CD14-positive monocyte (primary cell): Measurements from ENCODE around the gene RGS7. TPM values are rescaled to one million over a fixed set of nuclear protein-coding genes. Genes with fewer than 3 reads are reported as not detected.

ENCODE experiments used
- DNase-seq, 3 donors: peaks; one replicate each; pipeline ENCODE4 v3.0.0-alpha.2; 2011 to 2022
- H2AFZ ChIP-seq: 2 replicates; pipeline ENCODE4 v1.6.0; 2012; ENCODE audit warnings: mild to moderate bottlenecking, low read depth, low read length, inconsistent platforms; ENCODE audit not compliant: insufficient read depth, poor library complexity, severe bottlenecking
- H3K27ac ChIP-seq, 2 donors: 1 replicate in 1 of 2; 2 replicates in 1 of 2; pipeline ENCODE4 v1.5.1; 2012 to 2013; ENCODE audit warnings: low read length in 2 of 2, control low read depth in 1 of 2, inconsistent platforms in 1 of 2, low read depth in 1 of 2, mild to moderate bottlenecking in 1 of 2
- H3K27me3 ChIP-seq, 2 donors: one replicate each; pipeline versions ENCODE4 v1.6.0 to v1.6.1; 2011 to 2013; ENCODE audit warnings: low read length in 2 of 2; ENCODE audit not compliant: control insufficient read depth in 2 of 2, insufficient read depth in 2 of 2
- H3K36me3 ChIP-seq, 2 donors: replicated peaks in 1 of 2; 1 replicate in 1 of 2; 2 replicates in 1 of 2; pipeline versions ENCODE4 v1.5.1 to v1.6.1; 2012 to 2013; ENCODE audit warnings: low read length in 2 of 2, control low read depth in 1 of 2, inconsistent platforms in 1 of 2, mild to moderate bottlenecking in 1 of 2; ENCODE audit not compliant: insufficient read depth in 2 of 2, control insufficient read depth in 1 of 2
- H3K4me1 ChIP-seq, 2 donors: 1 replicate in 1 of 2; 2 replicates in 1 of 2; pipeline versions ENCODE4 v1.5.1 to v1.6.1; 2012 to 2013; ENCODE audit warnings: low read length in 2 of 2, control low read depth in 1 of 2, inconsistent platforms in 1 of 2, mild to moderate bottlenecking in 1 of 2, moderate library complexity in 1 of 2; ENCODE audit not compliant: insufficient read depth in 2 of 2, control insufficient read depth in 1 of 2
- H3K4me2 ChIP-seq: replicated peaks from 2 replicates; pipeline ENCODE3; 2012; ENCODE audit warnings: low read length, moderate library complexity, mild to moderate bottlenecking; ENCODE audit not compliant: poor library complexity, severe bottlenecking; ENCODE audit errors: extremely low read depth
- H3K4me3 ChIP-seq, 3 experiments: fragments of 200-600 bp in 1 of 3; sonication (generic) in 1 of 3; replicated peaks in 1 of 3; 1 replicate in 2 of 3; 2 replicates in 1 of 3; pipeline ENCODE4 v1.5.1; 2011 to 2013; ENCODE audit warnings: low read length in 3 of 3, mild to moderate bottlenecking in 3 of 3, control low read depth in 2 of 3, low read depth in 2 of 3, inconsistent platforms in 1 of 3, moderate library complexity in 1 of 3
- H3K79me2 ChIP-seq: 2 replicates; pipeline ENCODE4 v1.6.0; 2012; ENCODE audit warnings: mild to moderate bottlenecking, control low read depth, inconsistent platforms, low read length, moderate library complexity; ENCODE audit not compliant: insufficient read depth
- H3K9ac ChIP-seq: 2 replicates; pipeline ENCODE4 v1.6.0; 2017; ENCODE audit warnings: low read length, mild to moderate bottlenecking; ENCODE audit not compliant: insufficient read depth, poor library complexity, severe bottlenecking
- H3K9me3 ChIP-seq, 2 donors: replicated peaks in 1 of 2; 1 replicate in 1 of 2; 2 replicates in 1 of 2; pipeline versions ENCODE4 v1.5.1 to v1.6.1; 2012 to 2013; ENCODE audit warnings: low read length in 2 of 2, control low read depth in 1 of 2; ENCODE audit not compliant: control insufficient read depth in 1 of 2, insufficient read depth in 1 of 2
- H4K20me1 ChIP-seq: 2 replicates; pipeline ENCODE4 v1.6.0; 2012; ENCODE audit warnings: mild to moderate bottlenecking, low read length, control low read depth, moderate library complexity; ENCODE audit not compliant: insufficient read depth
- H3K27ac Mint-ChIP-seq, 7 donors: one replicate each; pipeline ENCODE4 v1.8.0; 2020; ENCODE audit warnings: mild to moderate bottlenecking in 7 of 7, mixed read lengths in 7 of 7, moderate library complexity in 6 of 7, inconsistent platforms in 2 of 7
- H3K27me3 Mint-ChIP-seq, 3 donors: one replicate each; pipeline ENCODE4 v1.8.0; 2021 to 2022; ENCODE audit warnings: low read depth in 3 of 3, mild to moderate bottlenecking in 3 of 3, mixed read lengths in 3 of 3, moderate library complexity in 3 of 3, inconsistent platforms in 1 of 3
- H3K36me3 Mint-ChIP-seq, 2 donors: one replicate each; pipeline ENCODE4 v1.8.0; 2020; ENCODE audit warnings: mixed read lengths in 2 of 2, inconsistent platforms in 1 of 2, mild to moderate bottlenecking in 1 of 2
- H3K4me1 Mint-ChIP-seq: one replicate; pipeline ENCODE4 v1.8.0; 2020; ENCODE audit warnings: mild to moderate bottlenecking, mixed read lengths
- H3K4me3 Mint-ChIP-seq, 2 donors: one replicate each; pipeline ENCODE4 v1.8.0; 2020; ENCODE audit warnings: mild to moderate bottlenecking in 2 of 2, mixed read lengths in 2 of 2, moderate library complexity in 1 of 2
- H3K9me3 Mint-ChIP-seq, 7 donors: one replicate each; pipeline ENCODE4 v1.8.0; 2020 to 2022; ENCODE audit warnings: mixed read lengths in 7 of 7, mild to moderate bottlenecking in 6 of 7, moderate library complexity in 6 of 7, inconsistent platforms in 2 of 7
- WGBS: methylation state at CpG from one replicate; pipeline ENCODE4 v1.1.5; 2013; ENCODE audit warnings: missing lambda C conversion rate; ENCODE audit not compliant: insufficient coverage; 5-methylcytosine and 5-hydroxymethylcytosine counted together
- intact Hi-C, 2 donors: fragments of 100-400 bp; cut with micrococcal nuclease; formaldehyde crosslinking; loops; one replicate each; pipeline versions ENCODE4 v1.15.0 to v1.15.1; 2023
- polyA plus RNA-seq, 3 donors: library from polyadenylated mRNA; depleted of rRNA in 1 of 3; unstranded in 2 of 3; stranded (reverse) in 1 of 3; fragments of 300-500 nt in 2 of 3; fragments of >200 nt in 1 of 3; fragmentation: Illumina TruSeq in 2 of 3; gene quantifications; 1 replicate in 2 of 3; 2 replicates in 1 of 3; pipeline ENCODE4 v1.2.3, GENCODE V29; 2012 to 2021
- TF ChIP-seq, protein P1 (sequence below): fragments of 200-600 bp; IDR thresholded peaks from one replicate; pipeline ENCODE4 v1.8.0; 2022; ENCODE audit warnings: antibody characterized with exemption, mild to moderate bottlenecking

Gene RGS7
- polyA plus RNA-seq, 3 donors = not detected

- H3K9ac ChIP-seq = no peak overlapping the region
- no peak overlapping the region for H3K27ac ChIP-seq
- TF ChIP-seq, protein P1, sequence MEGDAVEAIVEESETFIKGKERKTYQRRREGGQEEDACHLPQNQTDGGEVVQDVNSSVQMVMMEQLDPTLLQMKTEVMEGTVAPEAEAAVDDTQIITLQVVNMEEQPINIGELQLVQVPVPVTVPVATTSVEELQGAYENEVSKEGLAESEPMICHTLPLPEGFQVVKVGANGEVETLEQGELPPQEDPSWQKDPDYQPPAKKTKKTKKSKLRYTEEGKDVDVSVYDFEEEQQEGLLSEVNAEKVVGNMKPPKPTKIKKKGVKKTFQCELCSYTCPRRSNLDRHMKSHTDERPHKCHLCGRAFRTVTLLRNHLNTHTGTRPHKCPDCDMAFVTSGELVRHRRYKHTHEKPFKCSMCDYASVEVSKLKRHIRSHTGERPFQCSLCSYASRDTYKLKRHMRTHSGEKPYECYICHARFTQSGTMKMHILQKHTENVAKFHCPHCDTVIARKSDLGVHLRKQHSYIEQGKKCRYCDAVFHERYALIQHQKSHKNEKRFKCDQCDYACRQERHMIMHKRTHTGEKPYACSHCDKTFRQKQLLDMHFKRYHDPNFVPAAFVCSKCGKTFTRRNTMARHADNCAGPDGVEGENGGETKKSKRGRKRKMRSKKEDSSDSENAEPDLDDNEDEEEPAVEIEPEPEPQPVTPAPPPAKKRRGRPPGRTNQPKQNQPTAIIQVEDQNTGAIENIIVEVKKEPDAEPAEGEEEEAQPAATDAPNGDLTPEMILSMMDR = no peak
- no peaks in the 10 kb centered on the region for H3K79me2 ChIP-seq
- H3K4me1 ChIP-seq = no peaks in the 10 kb centered on the region
- H3K4me1 Mint-ChIP-seq = no peaks in the 10 kb centered on the region
- H3K4me2 ChIP-seq = no peak overlapping the region
- H3K4me3 Mint-ChIP-seq = no peak overlapping the region
- no peaks in the 10 kb centered on the region for H3K27me3 ChIP-seq
- peaks cover 0 to 2% (median 0%) of the 10 kb centered on the region in 3 donors for H3K27me3 Mint-ChIP-seq
- H4K20me1 ChIP-seq = no peaks in the 10 kb centered on the region
- H2AFZ ChIP-seq = no peak overlapping the region
- peaks cover 6 to 31% of the 10 kb centered on the region in 2 donors for H3K9me3 ChIP-seq
- H3K36me3 Mint-ChIP-seq = no peaks in the 10 kb centered on the region
- no peak overlapping the region for H3K27ac Mint-ChIP-seq
- H3K9me3 Mint-ChIP-seq = peaks cover 6 to 23% (median 18%) of the 10 kb centered on the region in 7 donors
- intact Hi-C loops = no loop called here
- no peak for DNase-seq
- H3K4me3 ChIP-seq = no peak overlapping the region
- 73% methylated on average over 1 of the region's 1 CpG for WGBS
- no peaks in the 10 kb centered on the region for H3K36me3 ChIP-seq
Measured at GRCh38 chr1:241286486-241286885, 70.5 kb downstream of the RGS7 start.

DNA sequence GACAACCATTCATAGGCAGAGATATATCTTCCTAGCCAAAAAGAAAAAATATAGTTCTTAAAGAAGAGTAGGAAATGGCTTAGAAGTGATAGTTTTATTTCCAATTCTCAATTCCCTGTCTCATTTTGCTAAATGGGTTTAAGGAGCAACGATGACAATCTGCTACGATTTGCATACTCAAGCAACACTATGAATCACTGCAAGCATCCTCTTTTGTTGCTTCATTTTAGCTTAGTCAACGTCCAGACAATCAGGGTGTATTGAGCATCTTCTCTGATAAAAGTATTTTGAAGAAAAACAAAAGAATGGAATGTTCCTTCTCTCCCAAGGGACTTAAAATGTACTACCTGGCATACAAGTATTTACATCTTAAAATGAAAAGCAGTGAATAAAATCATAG lies 80.6 kb downstream of the RGS7 start:
- intact Hi-C loops = no loop called here
- no peaks in the 10 kb centered on the region for H3K79me2 ChIP-seq
- H3K27ac ChIP-seq = no peak overlapping the region
- H3K27me3 ChIP-seq = no peaks in the 10 kb centered on the region
- H4K20me1 ChIP-seq = no peaks in the 10 kb centered on the region
- Mint-ChIP-seq H3K27ac (no peak overlapping the region), H3K9me3 (peaks cover 4 to 24% (median 14%) of the 10 kb centered on the region in 7 donors), H3K4me3 (no peak overlapping the region), H3K27me3 (peaks cover 0 to 2% (median 0%) of the 10 kb centered on the region in 3 donors), H3K4me1 (no peaks in the 10 kb centered on the region), H3K36me3 (no peaks in the 10 kb centered on the region)
- no peaks in the 10 kb centered on the region for H3K36me3 ChIP-seq
- H3K4me2 ChIP-seq = no peak overlapping the region
- H3K4me1 ChIP-seq = no peaks in the 10 kb centered on the region
- peaks cover 19 to 35% of the 10 kb centered on the region in 2 donors for H3K9me3 ChIP-seq
- TF ChIP-seq, protein P1 = no peak
- no peak for DNase-seq
- no peak overlapping the region for H3K4me3 ChIP-seq
- no peak overlapping the region for H3K9ac ChIP-seq
- no peak overlapping the region for H2AFZ ChIP-seq
- WGBS = no CpG with 5 or more reads among the region's 3 CpGs
